DOHH2 (cell line): ENCODE measurements around the gene CSRNP3.

Source experiments
- CTCF ChIP-seq: fragments of 200-600 bp; sonication (generic); IDR thresholded peaks from one replicate; pipeline ENCODE4 v1.5.1; 2014; ENCODE audit warnings: antibody characterized with exemption, mild to moderate bottlenecking, low read depth, low read length; ENCODE audit not compliant: poor library complexity, severe bottlenecking
- EZH2phosphoT487 ChIP-seq: fragments of 200-600 bp; sonication (generic); IDR thresholded peaks from 2 replicates; pipeline ENCODE4 v1.6.1; 2017; ENCODE audit warnings: borderline replicate concordance, mild to moderate bottlenecking, antibody characterized with exemption, low read length, moderate library complexity, mixed read lengths

GRCh38 chr2:165681841-165682240, 212.3 kb downstream of the CSRNP3 start:
- TF ChIP-seq EZH2phosphoT487 = no peak
- no peak for TF ChIP-seq CTCF
